Osteoblast (primary cell): ENCODE results near the gene CORO2B. TPM values are rescaled to one million over a fixed set of nuclear protein-coding genes. Genes with fewer than 3 reads are reported as not detected.

ENCODE experiments used
- DNase-seq: peaks from one replicate; pipeline ENCODE4 v3.0.0; 2011; ENCODE audit warnings: low spot score, mixed read lengths; ENCODE audit not compliant: insufficient read length; ENCODE audit errors: missing footprints
- H2AFZ ChIP-seq: 2 replicates; pipeline ENCODE4 v1.6.0; 2011; ENCODE audit warnings: mild to moderate bottlenecking, low read length
- H3K27ac ChIP-seq: 2 replicates; pipeline ENCODE4 v1.5.1; 2011; ENCODE audit warnings: mild to moderate bottlenecking, low read depth, low read length, moderate library complexity
- H3K27me3 ChIP-seq: 2 replicates; pipeline ENCODE4 v1.6.0; 2012; ENCODE audit warnings: mild to moderate bottlenecking, control low read depth, inconsistent platforms, low read length, moderate library complexity; ENCODE audit not compliant: insufficient read depth
- H3K36me3 ChIP-seq: 2 replicates; pipeline ENCODE4 v1.5.1; 2011; ENCODE audit warnings: mild to moderate bottlenecking, low read length, control low read depth, moderate library complexity; ENCODE audit not compliant: insufficient read depth
- H3K4me1 ChIP-seq: 2 replicates; pipeline ENCODE4 v1.5.1; 2011; ENCODE audit warnings: mild to moderate bottlenecking, low read length, control low read depth, moderate library complexity; ENCODE audit not compliant: insufficient read depth
- H3K4me2 ChIP-seq: 2 replicates; pipeline ENCODE4 v1.6.0; 2011; ENCODE audit warnings: mild to moderate bottlenecking, low read length; ENCODE audit not compliant: insufficient read depth
- H3K4me3 ChIP-seq: fragments of 200-600 bp; sonication (generic); 3 replicates; pipeline ENCODE4 v1.5.1; 2012; ENCODE audit warnings: mild to moderate bottlenecking, low read length, inconsistent platforms; ENCODE audit not compliant: insufficient read depth
- H3K79me2 ChIP-seq: 2 replicates; pipeline ENCODE4 v1.6.0; 2012; ENCODE audit warnings: mild to moderate bottlenecking, low read length, control low read depth, inconsistent platforms; ENCODE audit not compliant: insufficient read depth
- H3K9me3 ChIP-seq: 2 replicates; pipeline ENCODE4 v1.5.1; 2011; ENCODE audit warnings: low read depth, low read length, control low read depth
- H4K20me1 ChIP-seq: 2 replicates; pipeline ENCODE4 v1.6.0; 2012; ENCODE audit warnings: mild to moderate bottlenecking, low read length, control low read depth; ENCODE audit not compliant: insufficient read depth
- total RNA-seq: library from RNA; depleted of rRNA; stranded (reverse); fragments of >200 nt; gene quantifications from 2 replicates; pipeline ENCODE4 v1.2.3, GENCODE V29; 2012
- TF ChIP-seq, protein P1 (sequence below): IDR thresholded peaks from 2 replicates; pipeline ENCODE4 v1.5.1; 2011; ENCODE audit warnings: mild to moderate bottlenecking, low read depth, low read length, moderate library complexity; ENCODE audit errors: extremely low read depth

CORO2B gene
- total RNA-seq, 1 donor = 10.5 TPM

- Histone ChIP-seq H3K4me3 (no peak overlapping the region), H2AFZ (no peak overlapping the region), H3K79me2 (no peaks in the 10 kb centered on the region), H3K36me3 (no peaks in the 10 kb centered on the region), H3K4me1 (no peaks in the 10 kb centered on the region), H4K20me1 (peaks cover 3% of the 10 kb centered on the region), H3K9me3 (no peaks in the 10 kb centered on the region), H3K27me3 (no peaks in the 10 kb centered on the region), H3K4me2 (no peak overlapping the region), H3K27ac (no peak overlapping the region)
- no peak for DNase-seq
- TF ChIP-seq, protein P1, sequence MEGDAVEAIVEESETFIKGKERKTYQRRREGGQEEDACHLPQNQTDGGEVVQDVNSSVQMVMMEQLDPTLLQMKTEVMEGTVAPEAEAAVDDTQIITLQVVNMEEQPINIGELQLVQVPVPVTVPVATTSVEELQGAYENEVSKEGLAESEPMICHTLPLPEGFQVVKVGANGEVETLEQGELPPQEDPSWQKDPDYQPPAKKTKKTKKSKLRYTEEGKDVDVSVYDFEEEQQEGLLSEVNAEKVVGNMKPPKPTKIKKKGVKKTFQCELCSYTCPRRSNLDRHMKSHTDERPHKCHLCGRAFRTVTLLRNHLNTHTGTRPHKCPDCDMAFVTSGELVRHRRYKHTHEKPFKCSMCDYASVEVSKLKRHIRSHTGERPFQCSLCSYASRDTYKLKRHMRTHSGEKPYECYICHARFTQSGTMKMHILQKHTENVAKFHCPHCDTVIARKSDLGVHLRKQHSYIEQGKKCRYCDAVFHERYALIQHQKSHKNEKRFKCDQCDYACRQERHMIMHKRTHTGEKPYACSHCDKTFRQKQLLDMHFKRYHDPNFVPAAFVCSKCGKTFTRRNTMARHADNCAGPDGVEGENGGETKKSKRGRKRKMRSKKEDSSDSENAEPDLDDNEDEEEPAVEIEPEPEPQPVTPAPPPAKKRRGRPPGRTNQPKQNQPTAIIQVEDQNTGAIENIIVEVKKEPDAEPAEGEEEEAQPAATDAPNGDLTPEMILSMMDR = no peak
Observed at GRCh38 chr15:68682330-68682729, 103.5 kb downstream of the CORO2B start.

DNA sequence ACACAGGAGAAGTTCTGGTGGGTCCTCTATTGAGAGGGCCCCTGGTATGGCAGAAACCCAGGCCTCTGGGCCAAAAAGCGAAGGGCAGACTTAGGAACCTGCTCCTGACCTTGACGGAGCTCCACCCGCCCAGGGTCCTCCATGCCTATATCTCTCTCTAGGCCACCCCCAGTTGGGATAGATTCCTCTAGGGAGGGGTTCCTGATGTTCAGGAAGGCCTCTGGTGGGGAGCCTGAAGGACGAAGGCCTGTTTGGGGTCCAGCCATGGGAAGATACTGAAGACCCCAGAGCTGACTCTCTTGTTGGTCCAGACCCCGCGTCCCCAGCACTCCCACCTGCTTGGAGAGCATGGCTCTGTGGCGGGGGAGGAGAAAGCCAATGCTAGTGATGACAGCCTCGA lies 104.2 kb downstream of the CORO2B start:
- TF ChIP-seq, protein P1 = no peak
- Histone ChIP-seq H3K79me2 (no peaks in the 10 kb centered on the region), H2AFZ (no peak overlapping the region), H3K27me3 (no peaks in the 10 kb centered on the region), H3K4me3 (no peak overlapping the region), H3K9me3 (no peaks in the 10 kb centered on the region), H3K36me3 (no peaks in the 10 kb centered on the region), H3K4me2 (no peak overlapping the region), H4K20me1 (peaks cover 3% of the 10 kb centered on the region), H3K4me1 (no peaks in the 10 kb centered on the region), H3K27ac (no peak overlapping the region)
- no peak for DNase-seq

DNA sequence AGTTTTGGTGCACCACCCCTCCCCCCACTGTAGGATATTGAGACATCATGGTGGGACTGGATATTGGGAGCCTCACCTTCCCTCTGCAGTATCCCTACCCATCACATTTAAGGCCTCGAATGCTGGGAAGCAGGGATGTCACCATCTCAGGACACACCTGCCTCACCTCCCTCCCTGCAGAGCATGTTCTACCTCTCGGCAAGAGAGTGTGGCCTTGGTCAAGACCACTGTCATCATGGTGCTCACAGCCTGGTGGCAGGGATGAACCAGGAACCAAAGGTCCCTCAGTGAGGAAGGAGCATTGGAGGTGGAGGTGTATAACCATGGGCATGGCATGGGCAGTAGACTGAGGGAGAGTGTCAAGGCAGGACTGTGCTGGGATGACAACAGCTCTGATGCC lies 104.8 kb downstream of the CORO2B start:
- Histone ChIP-seq H3K4me3 (no peak overlapping the region), H3K27ac (no peak overlapping the region), H3K79me2 (no peaks in the 10 kb centered on the region), H2AFZ (no peak overlapping the region), H4K20me1 (peaks cover 3% of the 10 kb centered on the region), H3K27me3 (no peaks in the 10 kb centered on the region), H3K9me3 (no peaks in the 10 kb centered on the region), H3K4me1 (no peaks in the 10 kb centered on the region), H3K36me3 (no peaks in the 10 kb centered on the region), H3K4me2 (no peak overlapping the region)
- TF ChIP-seq, protein P1 = no peak
- DNase-seq = no peak

- H3K4me1 ChIP-seq = no peaks in the 10 kb centered on the region
Observed at GRCh38 chr15:68684476-68684875, 105.7 kb downstream of the CORO2B start.

More at GRCh38 chr15:68684476-68684875, 105.7 kb downstream of the CORO2B start:
- Histone ChIP-seq H3K4me3 (no peak overlapping the region), H3K9me3 (no peaks in the 10 kb centered on the region), H3K27me3 (no peaks in the 10 kb centered on the region), H3K4me2 (no peak overlapping the region), H3K79me2 (no peaks in the 10 kb centered on the region), H3K27ac (no peak overlapping the region), H4K20me1 (peaks cover 3% of the 10 kb centered on the region), H3K36me3 (no peaks in the 10 kb centered on the region), H2AFZ (no peak overlapping the region)
- DNase-seq = no peak
- TF ChIP-seq, protein P1 = no peak
